22Rv1 (cell line): ENCODE measurements around the gene SLC35A2.

Source experiments
- H3K27ac ChIP-seq: fragments of 450-650 bp; 2 replicates; pipeline ENCODE4 v1.5.1; 2017
- CTCF ChIP-seq: fragments of 450-650 bp; IDR thresholded peaks from 2 replicates; pipeline ENCODE4 v1.5.1; 2017; ENCODE audit warnings: mild to moderate bottlenecking
- ZFX ChIP-seq: fragments of 450-650 bp; IDR thresholded peaks from 2 replicates; pipeline ENCODE4 v1.6.1; 2017; ENCODE audit warnings: antibody characterized with exemption, borderline replicate concordance

SLC35A2 gene

GRCh38 chrX:48927123-48927522 is 15.7 kb upstream of the SLC35A2 start:
- TF ChIP-seq CTCF: no peak
- TF ChIP-seq ZFX: no peak
- H3K27ac ChIP-seq: no peak overlapping the region

GRCh38 chrX:48924270-48924669 is 12.8 kb upstream of the SLC35A2 start:
- TF ChIP-seq ZFX (no peak), CTCF (no peak)
- no peak overlapping the region for H3K27ac ChIP-seq

- H3K27ac ChIP-seq: no peak overlapping the region
- no peak for TF ChIP-seq ZFX
- no peak for TF ChIP-seq CTCF
These were observed 12.3 kb upstream of the SLC35A2 start for GRCh38 chrX:48923771-48924170.

GRCh38 chrX:48920718-48921104 is 9.3 kb upstream of the SLC35A2 start:
- H3K27ac ChIP-seq: no peak overlapping the region
- TF ChIP-seq ZFX: no peak
- TF ChIP-seq CTCF: no peak

GRCh38 chrX:48919947-48920717 is 8.7 kb upstream of the SLC35A2 start:
- no peak for TF ChIP-seq CTCF
- no peak for TF ChIP-seq ZFX
- peak overlapping the region; percentile 72 for H3K27ac ChIP-seq

- TF ChIP-seq CTCF (no peak), ZFX (no peak)
- peak overlapping the region; percentile 72 for H3K27ac ChIP-seq
These were observed 8.0 kb upstream of the SLC35A2 start for GRCh38 chrX:48919360-48919841.

- H3K27ac ChIP-seq: peak within 1 kb of the TSS; percentile 72
- TF ChIP-seq ZFX (no peak), CTCF (no peak)
These were observed 7.3 kb upstream of the SLC35A2 start, which contains the start of gene PIM2 for GRCh38 chrX:48918643-48919340. Gene PIM2, minus strand, starts transcription at chrX:48919024. Its CDS starts 190 bp downstream, at chrX:48918834.
